Renal cortex interstitium (tissue), 11 donors: ENCODE results near the gene SLC4A3. TPM values are rescaled to one million over a fixed set of nuclear protein-coding genes. Genes with fewer than 3 reads are reported as not detected.

Experiments
- DNase-seq, 11 donors: peaks; one replicate each; pipeline ENCODE4 v3.0.0-alpha.2; 2013; ENCODE audit warnings: low read depth in 9 of 11, low spot score in 4 of 11; ENCODE audit errors: extremely low read depth in 1 of 11
- polyA plus RNA-seq, 3 donors: library from polyadenylated mRNA; unstranded; fragments of 120-200 nt; gene quantifications; one replicate each; pipeline ENCODE4 v1.2.1, GENCODE V29; 2013; ENCODE audit not compliant: insufficient read length in 3 of 3

The SLC4A3 gene
- polyA plus RNA-seq, 3 donors: 6.2 to 13.7 (median 10.8) TPM

- no peak for DNase-seq
Observed at GRCh38 chr2:219609149-219609750, 18.2 kb upstream of the SLC4A3 start.

- DNase-seq: no peak
Observed at GRCh38 chr2:219611306-219611705, 16.1 kb upstream of the SLC4A3 start.

DNA sequence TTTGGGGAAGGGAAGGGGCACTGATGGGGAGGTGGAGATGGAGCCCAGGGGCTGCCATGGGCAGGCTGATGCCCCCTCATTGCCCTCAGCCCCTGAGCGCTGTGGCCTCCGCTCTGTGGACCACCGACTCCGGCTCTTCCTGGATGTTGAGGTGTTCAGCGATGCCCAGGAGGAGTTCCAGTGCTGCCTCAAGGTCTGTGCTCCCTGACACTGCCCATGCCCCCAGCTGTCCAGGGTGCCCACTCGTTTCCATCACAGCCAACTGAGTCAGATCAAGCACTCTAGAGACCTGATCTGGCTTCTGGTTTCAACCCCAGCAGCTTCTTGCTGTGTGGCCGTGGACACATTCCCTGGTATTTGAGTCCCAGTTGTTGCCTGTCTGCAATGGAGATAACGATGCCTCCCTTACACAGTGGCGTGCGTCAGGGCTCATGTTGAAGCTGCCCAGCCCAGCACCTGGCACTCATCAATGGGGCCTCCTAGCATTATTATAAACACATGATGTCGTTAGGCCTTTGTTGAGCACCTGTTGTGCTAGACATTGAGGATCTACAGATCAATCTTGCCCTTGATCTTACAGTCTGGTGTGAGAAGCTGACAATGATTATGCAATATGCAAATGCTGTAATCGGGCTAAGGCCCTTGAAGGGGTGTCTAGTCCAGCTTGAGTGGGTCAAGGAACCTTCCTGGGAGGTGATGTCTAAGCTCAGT, 15.4 kb upstream of the SLC4A3 start:
- DNase-seq: no peak

DNA sequence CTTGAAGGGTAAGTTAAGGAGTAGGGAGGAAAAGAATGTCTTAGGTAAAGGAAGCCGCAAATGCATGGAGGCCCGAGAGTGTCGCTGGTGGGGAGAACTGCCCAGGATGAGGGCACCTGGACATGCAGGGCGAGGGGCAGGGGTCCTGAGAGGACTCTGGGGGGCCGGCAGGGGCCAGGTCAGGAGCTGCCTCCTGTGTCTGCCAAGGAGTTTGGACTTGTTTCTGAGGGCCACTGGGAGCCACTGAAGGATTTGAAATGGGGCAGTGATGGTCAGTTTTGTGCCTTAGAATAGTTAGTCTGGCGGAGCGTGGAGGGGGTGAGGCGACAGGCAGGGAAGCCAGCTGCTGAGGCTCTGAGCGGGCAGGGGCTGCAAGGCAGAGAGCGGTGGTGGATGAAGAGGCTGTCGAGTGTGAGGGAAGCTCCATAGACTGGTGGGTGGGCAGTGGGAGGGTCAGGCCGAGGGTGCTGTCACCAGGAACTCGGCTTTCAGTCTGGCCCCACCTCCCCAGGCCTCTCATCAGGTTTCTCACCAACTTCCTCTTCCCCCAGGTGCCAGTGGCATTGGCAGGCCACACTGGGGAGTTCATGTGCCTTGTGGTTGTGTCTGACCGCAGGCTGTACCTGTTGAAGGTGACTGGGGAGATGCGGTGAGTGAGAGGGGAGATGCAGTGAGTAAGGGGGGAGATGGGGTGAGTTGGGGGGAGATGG, 14.7 kb upstream of the SLC4A3 start:
- DNase-seq: no peak

- no peak for DNase-seq
Observed at GRCh38 chr2:219613461-219614070, 13.9 kb upstream of the SLC4A3 start.

DNA sequence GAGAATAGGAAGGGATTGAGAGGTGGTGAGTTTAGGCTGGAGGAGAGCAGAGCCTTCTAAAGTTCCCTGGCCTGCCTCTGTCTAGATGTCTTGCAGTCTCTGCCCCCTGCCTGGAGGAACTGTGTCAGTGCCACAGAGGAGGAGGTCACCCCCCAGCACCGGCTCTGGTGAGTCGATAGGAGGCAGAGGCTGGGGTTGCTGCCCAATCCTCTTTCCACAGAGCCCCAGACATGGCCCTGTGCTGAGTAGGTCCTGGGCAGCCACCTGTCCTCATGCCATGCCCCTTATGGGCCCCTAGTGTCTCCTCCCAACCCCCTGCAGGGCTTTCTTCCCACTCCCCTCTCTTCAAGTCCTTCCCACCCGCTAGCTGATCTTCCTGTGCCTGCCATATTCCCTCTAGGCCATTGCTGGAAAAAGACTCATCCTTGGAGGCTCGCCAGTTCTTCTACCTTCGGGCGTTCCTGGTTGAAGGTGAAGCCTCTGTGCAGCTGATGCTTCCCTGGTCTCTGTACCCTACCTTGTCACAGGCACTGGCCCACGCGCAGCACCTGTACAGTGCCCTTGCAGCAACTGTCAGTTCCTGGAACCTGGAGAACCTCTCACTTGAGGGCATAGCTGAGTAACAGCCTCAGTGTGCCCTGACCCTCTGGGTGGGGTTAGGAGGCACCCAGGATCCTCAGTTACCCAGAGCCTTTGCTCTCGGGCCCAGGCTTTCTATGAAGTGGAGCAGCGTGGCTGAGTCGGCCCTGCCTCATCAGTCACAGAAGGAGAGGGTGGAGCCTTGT, 13.2 kb upstream of the SLC4A3 start:
- DNase-seq: no peak

- DNase-seq: no peak
Observed at GRCh38 chr2:219615036-219615435, 12.4 kb upstream of the SLC4A3 start.

GRCh38 chr2:219615894-219616293, 11.5 kb upstream of the SLC4A3 start:
- DNase-seq: no peak

DNA sequence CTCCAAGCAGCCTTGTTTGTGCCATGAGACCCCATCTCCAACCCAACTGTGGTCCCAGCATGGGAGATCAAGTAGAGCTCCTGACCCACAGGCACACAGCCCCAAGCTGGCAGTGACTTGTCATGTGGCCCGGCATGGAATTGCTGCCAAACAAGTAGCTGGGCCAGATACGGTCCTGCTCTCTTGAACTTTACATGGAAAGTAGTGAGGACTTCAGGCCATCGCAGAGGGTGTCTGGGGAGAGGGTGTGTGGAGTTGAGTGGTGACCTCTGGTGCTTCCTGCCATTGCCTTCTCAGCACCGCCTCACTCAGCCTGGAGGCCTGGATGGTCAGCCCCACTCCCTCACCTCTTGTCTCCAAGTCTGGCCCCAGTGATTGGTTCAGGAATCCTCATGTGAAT, 10.9 kb upstream of the SLC4A3 start:
- DNase-seq: no peak

DNA sequence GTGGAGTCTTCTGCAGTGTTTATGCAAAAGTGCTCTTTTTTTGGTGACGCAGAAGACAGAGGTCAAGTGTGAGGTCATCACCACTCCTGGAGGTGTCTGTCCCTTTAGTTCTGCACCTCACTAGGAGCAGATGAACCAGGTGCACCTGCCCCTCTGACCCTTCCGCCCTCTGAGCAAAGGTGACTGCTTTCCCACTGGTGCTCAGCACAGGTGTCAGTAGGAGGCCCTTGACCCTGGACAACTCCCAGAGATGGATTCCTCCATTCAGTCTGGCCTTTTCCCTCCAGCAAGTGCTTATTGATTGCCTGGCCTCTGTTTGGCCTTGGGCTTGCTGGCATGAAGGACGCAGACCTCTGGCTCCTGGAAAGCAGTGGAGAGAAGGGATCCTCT, 8.7 kb upstream of the SLC4A3 start:
- DNase-seq: no peak

GRCh38 chr2:219619235-219619634, 8.2 kb upstream of the SLC4A3 start:
- DNase-seq: no peak

GRCh38 chr2:219620546-219620945, 6.9 kb upstream of the SLC4A3 start:
- DNase-seq: no peak

- no peak for DNase-seq
Observed at GRCh38 chr2:219621935-219622334, 5.5 kb upstream of the SLC4A3 start.

DNA sequence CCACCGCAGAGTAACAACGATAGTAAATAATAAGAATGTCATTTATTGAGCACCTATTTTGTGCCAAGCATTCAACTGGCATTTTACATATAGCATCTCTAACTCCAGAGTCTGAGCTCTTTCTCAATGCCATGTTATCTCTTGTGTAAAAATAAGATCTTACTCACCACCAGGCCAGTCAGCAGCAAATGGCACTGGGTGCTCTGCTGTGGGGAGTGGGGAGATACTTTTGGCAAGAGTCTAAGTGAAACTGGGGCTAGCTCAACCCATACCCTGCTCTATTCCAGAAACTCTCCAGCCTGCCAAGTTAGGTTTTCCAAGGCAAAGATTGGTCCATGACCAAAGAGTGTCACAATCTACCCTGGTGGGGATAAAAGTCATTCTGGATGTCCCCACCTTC, 5.0 kb upstream of the SLC4A3 start:
- DNase-seq: no peak

DNA sequence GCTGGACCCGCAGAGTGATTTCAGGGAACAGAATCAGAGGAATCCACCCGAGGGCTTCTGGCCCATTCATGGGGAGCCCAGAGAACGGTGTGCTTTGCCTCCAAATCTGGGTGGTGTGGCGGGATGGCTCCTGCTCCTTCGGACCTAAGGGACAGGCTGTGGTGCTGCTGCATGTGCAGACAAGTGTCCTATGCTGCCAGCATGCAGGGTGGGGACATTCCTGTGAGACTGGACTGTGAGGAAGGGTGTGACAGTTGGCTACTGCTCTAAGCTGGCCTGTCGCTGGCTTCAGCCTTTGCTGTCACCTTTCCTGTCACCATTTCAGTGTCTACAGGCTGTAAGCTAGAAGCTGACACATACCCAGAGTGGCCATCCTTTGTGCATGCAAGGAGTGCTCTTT, 2.9 kb upstream of the SLC4A3 start:
- no peak for DNase-seq

GRCh38 chr2:219625179-219625578, 2.3 kb upstream of the SLC4A3 start:
- DNase-seq: no peak

GRCh38 chr2:219626540-219626939, 890 bp upstream of the SLC4A3 start:
- no peak for DNase-seq

- DNase-seq: no peak
Observed at GRCh38 chr2:219628235-219628985, 980 bp downstream of the SLC4A3 start.
